ENCODE measurements around the gene SSBP1.
"Not testable (repeated sequence)": the region's sequence is repeated elsewhere in the genome, so short reads cannot be mapped to it uniquely, and the experiment has no call there.

The SSBP1 gene

DNA sequence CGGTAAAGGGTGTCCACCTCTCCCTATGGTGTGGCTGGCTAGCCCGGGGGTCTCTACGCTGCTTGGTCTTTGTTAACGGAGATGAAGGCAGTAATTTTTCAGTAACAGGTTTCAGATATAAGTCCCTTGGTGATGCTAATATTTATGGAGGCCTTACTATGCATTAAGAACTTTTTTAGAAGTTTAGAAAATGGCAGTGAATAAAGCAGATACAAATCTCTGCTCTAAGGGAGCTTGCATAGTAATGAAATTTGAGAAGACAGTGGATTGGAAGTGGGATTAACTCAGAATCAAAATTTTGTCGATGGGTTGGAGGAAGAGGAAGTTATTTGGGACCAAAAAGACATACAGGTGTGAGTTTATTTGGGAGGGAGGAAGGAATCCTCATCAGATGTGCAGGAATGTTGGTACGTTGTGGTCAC is 445 bp downstream of the SSBP1 start:
- Histone ChIP-seq H3K9me3 (ENCODE audit: low read length) (no peaks in the 10 kb centered on the region), H3K4me1 (ENCODE audit: insufficient read depth, low read length) (peaks cover 21% of the 10 kb centered on the region), H3K4me3 (ENCODE audit: low read depth in 1 of 2, low read length in 2 of 2) (peak overlapping the region; percentile 81 to 95), H3K27me3 (ENCODE audit: control insufficient read depth in 1 of 2, insufficient read depth in 2 of 2, low read length in 2 of 2) (no peaks in the 10 kb centered on the region), H3K27ac (ENCODE audit: low read depth, low read length) (peak overlapping the region; percentile 91), H3K9ac (ENCODE audit: low read length) (peak overlapping the region; percentile 6), H3K36me3 (ENCODE audit: insufficient read depth, low read length) (peaks cover 23% of the 10 kb centered on the region)

DNA sequence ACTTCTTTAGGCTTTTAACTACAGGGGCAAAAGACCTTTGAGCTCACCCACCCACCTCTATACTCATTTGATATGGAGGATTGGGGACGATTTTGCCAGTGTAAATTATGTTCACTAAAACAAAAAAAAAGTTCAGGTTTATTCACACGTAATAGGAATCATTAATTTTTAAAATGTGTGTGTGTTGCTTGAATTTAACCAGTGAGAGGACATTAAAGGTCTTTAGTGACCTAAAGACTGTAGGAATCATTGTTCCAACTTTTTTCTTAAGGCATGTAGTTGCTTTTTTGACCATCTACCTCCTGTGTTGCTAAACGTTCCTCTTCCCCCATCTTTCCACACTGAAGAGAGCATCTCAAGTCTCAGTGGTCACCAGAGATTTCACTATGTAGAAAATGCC is 1.1 kb downstream of the SSBP1 start:
- H3K4me1 ChIP-seq (ENCODE audit: insufficient read depth, low read length), result peaks cover 21% of the 10 kb centered on the region
- H3K9ac ChIP-seq (ENCODE audit: low read length), result no peak overlapping the region
- no peak overlapping the region for H3K27ac ChIP-seq (ENCODE audit: low read depth, low read length)
- no peaks in the 10 kb centered on the region for H3K9me3 ChIP-seq (ENCODE audit: low read length)
- H3K27me3 ChIP-seq (ENCODE audit: control insufficient read depth in 1 of 2, insufficient read depth in 2 of 2, low read length in 2 of 2), result no peaks in the 10 kb centered on the region
- peaks cover 30% of the 10 kb centered on the region for H3K36me3 ChIP-seq (ENCODE audit: insufficient read depth, low read length)
- H3K4me3 ChIP-seq (ENCODE audit: low read depth in 1 of 2, low read length in 2 of 2), result peak overlapping the region in 1 of 2 donors; percentile 95

DNA sequence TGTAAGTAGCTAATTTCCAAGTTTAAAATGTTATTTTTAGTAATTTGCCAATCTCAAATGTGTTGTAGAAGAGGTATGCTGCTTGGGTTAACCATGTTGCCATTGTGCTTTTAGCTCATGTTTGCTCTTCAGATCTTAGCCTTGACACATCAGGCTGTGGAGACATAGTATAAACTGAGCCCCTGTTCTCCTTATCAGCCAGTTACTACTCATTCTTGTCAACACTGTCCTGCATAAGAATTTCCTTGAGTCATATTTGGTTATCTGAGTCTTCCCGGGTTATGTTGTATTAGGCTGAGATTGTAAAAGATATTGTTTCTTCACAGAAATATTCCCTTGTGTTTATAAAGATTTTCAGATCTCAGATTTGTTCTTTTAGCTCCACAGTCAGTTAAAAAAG is 4.1 kb downstream of the SSBP1 start:
- peaks cover 45% of the 10 kb centered on the region for H3K36me3 ChIP-seq (ENCODE audit: insufficient read depth, low read length)

DNA sequence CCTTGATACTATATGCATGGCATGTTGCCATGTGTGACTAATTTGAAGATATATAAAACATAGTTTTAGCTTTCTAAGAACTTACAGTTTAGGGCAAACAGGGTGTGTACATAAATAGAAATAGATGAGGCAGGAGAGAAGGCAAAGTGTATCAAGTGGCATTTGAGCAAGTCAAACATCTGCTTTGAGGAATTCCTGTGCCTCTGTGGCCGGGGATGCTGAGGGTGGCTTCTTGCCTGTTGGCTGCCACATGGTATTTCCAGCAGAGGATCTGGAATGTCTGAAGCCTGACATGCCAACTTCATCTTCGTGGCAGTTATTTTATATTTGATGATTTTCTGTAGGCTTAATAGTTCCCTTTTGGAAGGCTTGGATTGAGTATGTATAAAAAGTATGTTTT is 6.0 kb downstream of the SSBP1 start:
- Histone ChIP-seq H3K4me1 (ENCODE audit: insufficient read depth, low read length) (peaks cover 11% of the 10 kb centered on the region), H3K27me3 (ENCODE audit: control insufficient read depth in 1 of 2, insufficient read depth in 2 of 2, low read length in 2 of 2) (no peaks in the 10 kb centered on the region), H3K36me3 (ENCODE audit: insufficient read depth, low read length) (peaks cover 45% of the 10 kb centered on the region), H3K9me3 (ENCODE audit: low read length) (no peaks in the 10 kb centered on the region), H3K4me3 (ENCODE audit: low read depth in 1 of 2, low read length in 2 of 2) (no peak overlapping the region), H3K27ac (ENCODE audit: low read depth, low read length) (no peak overlapping the region), H3K9ac (ENCODE audit: low read length) (no peak overlapping the region)

More for the DNA sequence above, 4.1 kb downstream of the SSBP1 start:
- Histone ChIP-seq H3K4me1 (ENCODE audit: insufficient read depth, low read length) (peaks cover 17% of the 10 kb centered on the region), H3K4me3 (ENCODE audit: low read depth in 1 of 2, low read length in 2 of 2) (no peak overlapping the region), H3K9me3 (ENCODE audit: low read length) (no peaks in the 10 kb centered on the region), H3K27ac (ENCODE audit: low read depth, low read length) (no peak overlapping the region), H3K9ac (ENCODE audit: low read length) (no peak overlapping the region), H3K27me3 (ENCODE audit: control insufficient read depth in 1 of 2, insufficient read depth in 2 of 2, low read length in 2 of 2) (no peaks in the 10 kb centered on the region)

DNA sequence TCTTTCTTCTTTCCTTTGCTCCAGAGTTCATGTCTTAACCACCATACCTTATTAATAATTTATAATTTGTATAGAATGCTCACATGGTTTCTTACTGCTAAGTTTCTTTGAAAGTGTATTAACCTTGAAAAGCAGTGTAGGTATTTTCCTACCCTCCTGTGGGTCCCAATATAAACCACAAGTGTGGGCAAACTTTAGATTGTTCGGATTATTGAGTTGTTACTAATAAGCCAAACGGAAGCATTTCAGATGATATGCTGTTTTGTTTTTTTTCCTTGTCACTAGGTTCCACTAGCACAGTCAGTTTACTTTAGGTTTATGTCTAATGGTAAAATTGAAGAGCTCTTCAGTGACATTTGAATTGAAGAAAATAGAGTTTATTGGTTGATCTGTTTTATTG is 10.2 kb downstream of the SSBP1 start:
- no peak overlapping the region for H3K27ac ChIP-seq (ENCODE audit: low read depth, low read length)
- H3K36me3 ChIP-seq (ENCODE audit: insufficient read depth, low read length), result peaks cover 58% of the 10 kb centered on the region

DNA sequence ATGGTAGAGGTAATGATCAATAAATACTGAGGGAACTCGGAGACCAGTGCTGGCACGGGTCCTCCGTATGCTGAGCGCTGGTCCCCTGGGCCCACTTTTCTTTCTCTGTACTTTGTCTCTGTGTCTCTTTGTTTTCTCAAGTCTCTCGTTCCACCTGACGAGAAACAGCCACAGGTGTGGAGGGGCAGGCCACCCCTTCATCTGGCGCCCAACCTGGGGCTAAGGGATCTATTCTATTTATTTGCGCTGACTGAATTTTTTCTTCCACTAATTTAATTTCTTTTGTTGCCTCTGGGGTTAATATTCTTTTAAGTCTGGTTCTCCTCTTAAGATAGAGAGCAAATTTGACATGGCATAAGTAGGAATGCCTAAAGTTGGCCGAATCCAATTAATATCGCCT is 13.7 kb downstream of the SSBP1 start:
- H3K4me3 ChIP-seq (ENCODE audit: low read depth in 1 of 2, low read length in 2 of 2), result not testable (repeated sequence)
- H3K36me3 ChIP-seq (ENCODE audit: insufficient read depth, low read length), result peaks cover 39% of the 10 kb centered on the region

More for the DNA sequence above, 10.2 kb downstream of the SSBP1 start:
- Histone ChIP-seq H3K4me3 (ENCODE audit: low read depth in 1 of 2, low read length in 2 of 2) (no peak overlapping the region), H3K9ac (ENCODE audit: low read length) (no peak overlapping the region), H3K4me1 (ENCODE audit: insufficient read depth, low read length) (no peaks in the 10 kb centered on the region), H3K9me3 (ENCODE audit: low read length) (peaks cover 17% of the 10 kb centered on the region), H3K27me3 (ENCODE audit: control insufficient read depth in 1 of 2, insufficient read depth in 2 of 2, low read length in 2 of 2) (no peaks in the 10 kb centered on the region)

DNA sequence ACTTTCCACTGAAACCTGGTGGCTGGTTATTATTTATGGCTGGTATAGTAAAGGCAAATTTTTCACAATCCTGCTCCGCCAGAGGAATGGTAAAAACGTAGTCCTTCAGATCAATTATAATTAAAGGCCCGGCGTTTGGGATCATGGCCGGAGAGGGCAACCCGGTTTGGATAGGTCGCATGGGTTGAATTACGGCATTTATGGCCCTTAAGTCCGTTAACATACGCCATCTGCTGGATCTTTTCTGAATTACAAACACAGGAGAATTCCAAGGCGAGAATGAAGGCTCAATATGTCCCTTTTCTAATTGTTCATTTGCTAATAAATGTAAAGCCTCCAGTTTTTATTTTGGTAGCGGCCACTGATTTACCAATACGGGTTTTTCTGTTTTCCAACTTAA is 14.5 kb downstream of the SSBP1 start:
- H3K9ac ChIP-seq (ENCODE audit: low read length), result no peak overlapping the region
- H3K4me3 ChIP-seq (ENCODE audit: low read depth in 1 of 2, low read length in 2 of 2), result no peak overlapping the region
- no peaks in the 10 kb centered on the region for H3K4me1 ChIP-seq (ENCODE audit: insufficient read depth, low read length)
- no peak overlapping the region for H3K27ac ChIP-seq (ENCODE audit: low read depth, low read length)
- H3K27me3 ChIP-seq (ENCODE audit: control insufficient read depth in 1 of 2, insufficient read depth in 2 of 2, low read length in 2 of 2), result no peaks in the 10 kb centered on the region
- peaks cover 17% of the 10 kb centered on the region for H3K9me3 ChIP-seq (ENCODE audit: low read length)
- H3K36me3 ChIP-seq (ENCODE audit: insufficient read depth, low read length), result peaks cover 46% of the 10 kb centered on the region

More for the DNA sequence above, 13.7 kb downstream of the SSBP1 start:
- not testable (repeated sequence) for H3K9ac ChIP-seq (ENCODE audit: low read length); H3K27me3 ChIP-seq (ENCODE audit: control insufficient read depth in 1 of 2, insufficient read depth in 2 of 2, low read length in 2 of 2); H3K4me1 ChIP-seq (ENCODE audit: insufficient read depth, low read length); H3K27ac ChIP-seq (ENCODE audit: low read depth, low read length)
- H3K9me3 ChIP-seq (ENCODE audit: low read length), result peaks cover 17% of the 10 kb centered on the region

DNA sequence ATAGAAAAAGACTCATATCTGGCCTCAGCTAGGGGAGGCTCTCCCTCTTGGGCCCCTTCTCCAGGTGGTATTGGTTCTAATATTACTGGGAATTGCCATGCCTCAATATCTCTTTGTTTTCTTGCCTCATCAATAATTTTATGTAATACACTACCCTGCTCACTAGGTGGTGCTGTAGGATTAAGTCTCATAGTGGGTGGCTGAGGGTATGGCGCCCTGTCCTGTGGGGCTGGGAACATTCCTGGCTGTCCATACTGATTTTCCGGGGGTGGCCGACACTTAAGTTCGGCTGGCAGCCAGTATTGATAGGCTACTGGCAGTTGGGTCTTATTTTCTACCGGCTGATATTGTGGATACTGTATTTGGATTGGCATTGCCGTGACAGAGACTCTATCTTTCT is 16.8 kb downstream of the SSBP1 start:
- H3K9me3 ChIP-seq (ENCODE audit: low read length), result peaks cover 17% of the 10 kb centered on the region
- H3K27me3 ChIP-seq (ENCODE audit: control insufficient read depth in 1 of 2, insufficient read depth in 2 of 2, low read length in 2 of 2), result no peaks in the 10 kb centered on the region
- H3K27ac ChIP-seq (ENCODE audit: low read depth, low read length), result no peak overlapping the region
- no peaks in the 10 kb centered on the region for H3K4me1 ChIP-seq (ENCODE audit: insufficient read depth, low read length)
- no peak overlapping the region for H3K4me3 ChIP-seq (ENCODE audit: low read depth in 1 of 2, low read length in 2 of 2)
- no peak overlapping the region for H3K9ac ChIP-seq (ENCODE audit: low read length)
- peaks cover 48% of the 10 kb centered on the region for H3K36me3 ChIP-seq (ENCODE audit: insufficient read depth, low read length)

DNA sequence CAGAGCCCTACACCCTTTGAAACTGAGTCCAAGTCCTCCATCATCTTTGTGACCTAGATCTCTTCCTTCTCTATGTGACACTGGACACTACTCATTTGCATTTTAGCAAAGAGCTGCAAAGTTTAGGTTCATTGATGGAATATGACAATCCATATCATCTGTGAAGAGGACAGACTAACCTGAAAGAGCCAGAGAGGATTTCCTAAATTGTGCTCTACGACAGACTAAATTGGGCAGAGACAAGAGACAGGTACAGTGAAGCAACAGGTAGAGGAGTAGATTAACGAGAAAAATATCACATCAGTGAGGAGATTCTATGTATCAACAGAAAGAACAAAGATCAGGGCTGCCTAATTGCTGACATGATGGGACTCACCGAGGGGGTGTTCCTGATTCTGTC is 25.6 kb downstream of the SSBP1 start, which contains the start of gene TAS2R3:
TSS of gene TAS2R3 (plus strand) at position 301 of the 400 bp plus-strand sequence. CDS start at position 363, 62 bp downstream.
- peaks cover 28% of the 10 kb centered on the region for H3K36me3 ChIP-seq (ENCODE audit: insufficient read depth, low read length)
- no peaks in the 10 kb centered on the region for H3K9me3 ChIP-seq (ENCODE audit: low read length)

DNA sequence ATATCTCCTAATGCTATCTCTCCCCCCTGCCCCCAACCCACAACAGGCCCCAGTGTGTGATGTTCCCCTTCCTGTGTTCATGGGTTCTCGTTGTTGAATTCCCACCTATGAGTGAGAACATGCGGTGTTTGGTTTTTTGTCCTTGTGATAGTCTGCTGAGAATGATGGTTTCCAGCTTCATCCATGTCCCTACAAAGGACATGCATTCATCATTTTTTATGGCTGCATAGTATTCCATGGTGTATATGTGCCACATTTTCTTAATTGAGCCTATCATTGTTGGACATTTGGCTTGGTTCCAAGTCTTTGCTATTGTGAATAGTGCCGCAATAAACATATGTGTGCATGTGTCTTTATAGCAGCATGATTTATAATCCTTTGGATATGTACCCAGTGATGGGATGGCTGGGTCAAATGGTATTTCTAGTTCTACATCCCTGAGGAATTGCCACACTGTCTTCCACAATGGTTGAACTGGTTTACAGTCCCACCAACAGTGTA is 32.0 kb downstream of the SSBP1 start:
- not testable (repeated sequence) for H3K27ac ChIP-seq (ENCODE audit: low read depth, low read length); H3K27me3 ChIP-seq (ENCODE audit: control insufficient read depth in 1 of 2, insufficient read depth in 2 of 2, low read length in 2 of 2); H3K4me3 ChIP-seq (ENCODE audit: low read depth in 1 of 2, low read length in 2 of 2); H3K36me3 ChIP-seq (ENCODE audit: insufficient read depth, low read length); H3K9me3 ChIP-seq (ENCODE audit: low read length); H3K4me1 ChIP-seq (ENCODE audit: insufficient read depth, low read length); H3K9ac ChIP-seq (ENCODE audit: low read length)

More for the DNA sequence above, 25.6 kb downstream of the SSBP1 start, which contains the start of gene TAS2R3:
- H3K27me3 ChIP-seq (ENCODE audit: control insufficient read depth in 1 of 2, insufficient read depth in 2 of 2, low read length in 2 of 2), result no peaks in the 10 kb centered on the region
- H3K4me1 ChIP-seq (ENCODE audit: insufficient read depth, low read length), result no peaks in the 10 kb centered on the region
- H3K27ac ChIP-seq (ENCODE audit: low read depth, low read length), result no peak within 1 kb of the TSS
- no peak within 1 kb of the TSS for H3K4me3 ChIP-seq (ENCODE audit: low read depth in 1 of 2, low read length in 2 of 2)
- no peak within 1 kb of the TSS for H3K9ac ChIP-seq (ENCODE audit: low read length)

DNA sequence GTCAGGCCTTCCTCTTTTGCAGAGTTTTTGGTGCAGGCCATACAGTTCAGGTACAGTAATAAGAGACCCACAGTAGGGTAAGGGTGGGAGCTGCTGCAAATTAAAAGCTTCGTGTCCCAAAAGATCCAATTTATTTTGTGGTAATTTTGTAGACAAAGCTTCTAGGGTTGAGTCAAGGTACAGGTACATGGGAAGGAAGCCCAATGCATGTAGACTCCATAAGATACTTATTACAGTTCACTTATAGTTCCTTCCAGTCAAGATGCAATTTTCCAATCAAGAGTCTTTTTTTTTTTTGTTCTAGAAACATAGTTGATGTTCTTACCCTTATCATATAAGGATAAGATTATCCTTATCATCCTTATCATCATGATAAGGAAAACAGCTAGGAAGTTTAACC is 38.2 kb downstream of the SSBP1 start, which contains the start of gene TAS2R4:
TSS of gene TAS2R4 (plus strand) at position 301 of the 400 bp plus-strand sequence. CDS start 1,815 bp downstream, outside the sequence.
- H3K4me1 ChIP-seq (ENCODE audit: insufficient read depth, low read length), result no peaks in the 10 kb centered on the region
- no peak within 1 kb of the TSS for H3K27ac ChIP-seq (ENCODE audit: low read depth, low read length)
- no peaks in the 10 kb centered on the region for H3K9me3 ChIP-seq (ENCODE audit: low read length)
- no peaks in the 10 kb centered on the region for H3K27me3 ChIP-seq (ENCODE audit: control insufficient read depth in 1 of 2, insufficient read depth in 2 of 2, low read length in 2 of 2)
- peaks cover 7% of the 10 kb centered on the region for H3K36me3 ChIP-seq (ENCODE audit: insufficient read depth, low read length)
- H3K9ac ChIP-seq (ENCODE audit: low read length), result no peak within 1 kb of the TSS
- H3K4me3 ChIP-seq (ENCODE audit: low read depth in 1 of 2, low read length in 2 of 2), result no peak within 1 kb of the TSS
